ENCODE results near the gene ADGRF4. TPM values are rescaled to one million over a fixed set of nuclear protein-coding genes. Genes with fewer than 3 reads are reported as not detected.

ADGRF4 gene
- total and polyA plus RNA-seq, 9 of the 15 experiments (the other 6 are each of a cell fraction or from before 2014, with no cell fraction given): not detected

GRCh38 chr6:47681201-47681990 is 17.0 kb upstream of the ADGRF4 start (continued):
- TF ChIP-seq ZNF277 (CRISPR knock-in tag; IDR thresholded peaks at IDR 0.05; ENCODE audit: borderline replicate concordance) (no peak), CTCFL (IDR thresholded peaks at IDR 0.05; ENCODE audit: borderline replicate concordance, insufficient read depth, low read depth, low read length, poor library complexity, severe bottlenecking) (no peak), ZNF3 (CRISPR knock-in tag; IDR thresholded peaks at IDR 0.05) (no peak), EGR1 (conservative IDR thresholded peaks at IDR 0.05) (no peak), PHF21A (IDR thresholded peaks at IDR 0.05; ENCODE audit: borderline replicate concordance, low read depth) (no peak), ZSCAN29 (IDR thresholded peaks at IDR 0.05) (no peak), SNIP1 (IDR thresholded peaks at IDR 0.05; ENCODE audit: low read depth) (no peak), FOXK1 (CRISPR knock-in tag; IDR thresholded peaks at IDR 0.05; ENCODE audit: borderline replicate concordance) (no peak), ELF4 (CRISPR knock-in tag; IDR thresholded peaks at IDR 0.05) (no peak), NFIC (IDR thresholded peaks at IDR 0.05) (no peak), DIDO1 (tag; IDR thresholded peaks at IDR 0.05; ENCODE audit: low read depth) (no peak)

All from K562 (cell line).